ENCODE measurements around the gene TMC8.
A peak's percentile ranks its signal among the peaks of the same experiment; 100 is the strongest.
"Not testable (repeated sequence)": the region's sequence is repeated elsewhere in the genome, so short reads cannot be mapped to it uniquely, and the experiment has no call there.

TMC8 gene

GRCh38 chr17:78130437-78131101 lies at the start of gene TMC8:
Gene TMC8, plus strand, starts transcription at chr17:78130771. Its CDS starts 818 bp downstream, at chr17:78131589.
- DNase-seq (ENCODE audit: low read depth): no peak

GRCh38 chr17:78081551-78081950 lies 49.0 kb upstream of the TMC8 start:
- no peak for DNase-seq (ENCODE audit: low read depth)

- DNase-seq (ENCODE audit: low read depth): not testable (repeated sequence)
Measured at GRCh38 chr17:78082355-78082872, 48.2 kb upstream of the TMC8 start.

- DNase-seq (ENCODE audit: low read depth): no peak
Measured at GRCh38 chr17:78082988-78083387, 47.6 kb upstream of the TMC8 start.

- DNase-seq (ENCODE audit: low read depth): no peak
Measured at GRCh38 chr17:78086740-78087139, 43.8 kb upstream of the TMC8 start.

- no peak for DNase-seq (ENCODE audit: low read depth)
Measured at GRCh38 chr17:78088529-78088928, 42.0 kb upstream of the TMC8 start.

GRCh38 chr17:78089576-78090281 lies 40.8 kb upstream of the TMC8 start:
- no peak for DNase-seq (ENCODE audit: low read depth)

GRCh38 chr17:78092794-78093324 lies 37.7 kb upstream of the TMC8 start:
- DNase-seq (ENCODE audit: low read depth): no peak

GRCh38 chr17:78095035-78095434 lies 35.5 kb upstream of the TMC8 start:
- DNase-seq (ENCODE audit: low read depth): no peak

GRCh38 chr17:78096093-78096492 lies 34.5 kb upstream of the TMC8 start:
- DNase-seq (ENCODE audit: low read depth): no peak

- DNase-seq (ENCODE audit: low read depth): no peak
Measured at GRCh38 chr17:78101112-78101511, 29.5 kb upstream of the TMC8 start.

GRCh38 chr17:78101542-78101941 lies 29.0 kb upstream of the TMC8 start:
- DNase-seq (ENCODE audit: low read depth): no peak

GRCh38 chr17:78103311-78103710 lies 27.3 kb upstream of the TMC8 start:
- DNase-seq (ENCODE audit: low read depth): no peak

GRCh38 chr17:78104540-78104941 lies 26.0 kb upstream of the TMC8 start:
- no peak for DNase-seq (ENCODE audit: low read depth)

GRCh38 chr17:78105101-78105500 lies 25.5 kb upstream of the TMC8 start:
- no peak for DNase-seq (ENCODE audit: low read depth)

GRCh38 chr17:78105551-78105950 lies 25.0 kb upstream of the TMC8 start:
- no peak for DNase-seq (ENCODE audit: low read depth)

- DNase-seq (ENCODE audit: low read depth): no peak
Measured at GRCh38 chr17:78106211-78106610, 24.4 kb upstream of the TMC8 start.

GRCh38 chr17:78107457-78107856 lies 23.1 kb upstream of the TMC8 start:
- DNase-seq (ENCODE audit: low read depth): peak; percentile 43

- no peak for DNase-seq (ENCODE audit: low read depth)
Measured at GRCh38 chr17:78107976-78108725, 22.4 kb upstream of the TMC8 start.

GRCh38 chr17:78108726-78109488 lies 21.7 kb upstream of the TMC8 start:
- DNase-seq (ENCODE audit: low read depth): no peak

- no peak for DNase-seq (ENCODE audit: low read depth)
Measured at GRCh38 chr17:78109489-78109761, 21.1 kb upstream of the TMC8 start.

Measured in fibroblast of the conjunctiva (primary cell).